ENCODE data around the gene NT5DC3.

- TF ChIP-seq CTCF (conservative IDR thresholded peaks at IDR 0.05 in 1 of 2, IDR thresholded peaks at IDR 0.05 in 1 of 2; ENCODE audit: extremely low read depth in 1 of 2, insufficient read depth in 1 of 2, low read depth in 1 of 2, low read length in 2 of 2) (peak in 1 of 2 donors; percentile 53), EZH2 (IDR thresholded peaks at IDR 0.05; ENCODE audit: borderline replicate concordance, low read length) (no peak)
Measured at GRCh38 chr12:103783744-103784664, 57.0 kb downstream of the NT5DC3 start.

Data from mammary epithelial cell (primary cell).